Testis (tissue), 3 donors: ENCODE measurements around the gene TRIM72. TPM values are rescaled to one million over a fixed set of nuclear protein-coding genes. Genes with fewer than 3 reads are reported as not detected.
"Not testable (repeated sequence)": the region's sequence is repeated elsewhere in the genome, so short reads cannot be mapped to it uniquely, and the experiment has no call there.

Experiments
- DNase-seq: peaks from one replicate; pipeline ENCODE4 v3.0.0-alpha.2; 2019
- H3K27ac ChIP-seq, 2 donors: fragments of 200-600 bp; sonication (generic); one replicate each; pipeline ENCODE4 v1.5.1; 2019
- H3K27me3 ChIP-seq: fragments of 200-600 bp; sonication (generic); one replicate; pipeline ENCODE4 v1.5.1; 2019
- H3K36me3 ChIP-seq: fragments of 200-600 bp; sonication (generic); one replicate; pipeline ENCODE4 v1.5.1; 2017; ENCODE audit warnings: low read depth; ENCODE audit errors: missing control alignments
- H3K4me1 ChIP-seq: fragments of 200-600 bp; sonication (generic); one replicate; pipeline ENCODE4 v1.5.1; 2019
- H3K4me3 ChIP-seq, 2 donors: fragments of 200-600 bp; sonication (generic); one replicate each; pipeline ENCODE4 v1.5.1; 2017 to 2019
- H3K9me3 ChIP-seq: fragments of 200-600 bp; sonication (generic); one replicate; pipeline ENCODE4 v1.5.1; 2017
- POLR2A ChIP-seq: fragments of 450-650 bp; IDR thresholded peaks from one replicate; pipeline ENCODE4 v1.6.1; 2017; ENCODE audit warnings: antibody characterized with exemption, mild to moderate bottlenecking, moderate library complexity
- WGBS, 2 donors: methylation state at CpG; one replicate each; pipeline ENCODE4 v1.1.5; 2018; 5-methylcytosine and 5-hydroxymethylcytosine counted together
- intact Hi-C: fragments of 100-400 bp; cut with DNase I; formaldehyde crosslinking; loops from one replicate; pipeline ENCODE4 v1.15.1; 2023; ENCODE audit warnings: low total_unique reads
- polyA plus RNA-seq: library from polyadenylated mRNA; stranded (reverse); fragments of 350-450 nt; fragmentation: Illumina TruSeq; extraction: RNeasy Lipid Tissue Mini Kit (QIAGEN cat#74804); gene quantifications from one replicate; pipeline ENCODE4 v1.2.3, GENCODE V29; 2014; ENCODE audit warnings: low read depth, low replicate concordance; ENCODE audit not compliant: insufficient read depth
- small RNA-seq, 2 donors: library from RNA; depleted of rRNA; stranded (forward); fragments of <200 nt; gene quantifications; one replicate each; pipeline ENCODE3, GENCODE V24; 2016
- total RNA-seq, 2 donors: library from RNA; depleted of rRNA; stranded (reverse); fragments of >200 nt; gene quantifications; one replicate each; pipeline ENCODE4 v1.2.3, GENCODE V29; 2016
- TF ChIP-seq, protein P1 (sequence below), 3 experiments: fragments of 450-650 bp in 2 of 3; fragments of 200-600 bp in 1 of 3; sonication (generic) in 1 of 3; IDR thresholded peaks; one replicate each; pipeline ENCODE4 v1.5.1; 2016 to 2019; ENCODE audit warnings: antibody characterized with exemption in 3 of 3, mild to moderate bottlenecking in 2 of 3, moderate library complexity in 1 of 3

Gene TRIM72
- total and polyA plus RNA-seq, 3 donors from 2014 or later: 0.50 to 0.58 (median 0.55) TPM

DNA sequence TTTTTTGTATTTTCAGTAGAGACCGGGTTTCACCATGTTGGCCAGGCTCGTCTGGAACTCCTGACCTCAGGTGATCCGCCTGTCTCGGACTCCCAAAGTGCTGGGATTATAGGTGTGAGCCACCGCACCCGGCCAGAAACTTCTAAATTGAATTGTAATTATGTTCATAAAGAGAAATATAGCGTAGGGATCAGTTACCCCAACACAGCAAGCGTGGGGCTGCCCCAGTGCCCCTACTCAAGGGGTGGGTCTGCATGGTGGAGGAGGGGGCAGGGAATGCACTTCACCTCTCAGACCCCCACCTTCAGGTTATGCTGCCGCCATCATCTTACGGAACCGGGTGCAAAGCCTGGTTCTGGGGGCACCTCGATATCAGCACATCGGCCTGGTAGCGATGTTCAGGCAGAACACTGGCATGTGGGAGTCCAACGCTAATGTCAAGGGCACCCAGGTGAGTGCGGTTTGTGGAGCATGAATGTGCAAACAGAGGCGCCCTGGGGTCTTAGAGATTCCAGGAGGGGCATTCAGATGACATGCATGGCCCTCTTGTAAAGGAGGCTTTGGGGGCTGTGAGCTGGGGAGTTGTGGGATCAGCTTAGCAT lies 63.8 kb downstream of the TRIM72 start:
- no peaks in the 10 kb centered on the region for H3K36me3 ChIP-seq
- no peak overlapping the region for H3K27ac ChIP-seq
- no peaks in the 10 kb centered on the region for H3K27me3 ChIP-seq
- 93% methylated on average over 17 of the region's 17 CpGs for WGBS, 2 donors
- TF ChIP-seq POLR2A: no peak
- TF ChIP-seq, protein P1, sequence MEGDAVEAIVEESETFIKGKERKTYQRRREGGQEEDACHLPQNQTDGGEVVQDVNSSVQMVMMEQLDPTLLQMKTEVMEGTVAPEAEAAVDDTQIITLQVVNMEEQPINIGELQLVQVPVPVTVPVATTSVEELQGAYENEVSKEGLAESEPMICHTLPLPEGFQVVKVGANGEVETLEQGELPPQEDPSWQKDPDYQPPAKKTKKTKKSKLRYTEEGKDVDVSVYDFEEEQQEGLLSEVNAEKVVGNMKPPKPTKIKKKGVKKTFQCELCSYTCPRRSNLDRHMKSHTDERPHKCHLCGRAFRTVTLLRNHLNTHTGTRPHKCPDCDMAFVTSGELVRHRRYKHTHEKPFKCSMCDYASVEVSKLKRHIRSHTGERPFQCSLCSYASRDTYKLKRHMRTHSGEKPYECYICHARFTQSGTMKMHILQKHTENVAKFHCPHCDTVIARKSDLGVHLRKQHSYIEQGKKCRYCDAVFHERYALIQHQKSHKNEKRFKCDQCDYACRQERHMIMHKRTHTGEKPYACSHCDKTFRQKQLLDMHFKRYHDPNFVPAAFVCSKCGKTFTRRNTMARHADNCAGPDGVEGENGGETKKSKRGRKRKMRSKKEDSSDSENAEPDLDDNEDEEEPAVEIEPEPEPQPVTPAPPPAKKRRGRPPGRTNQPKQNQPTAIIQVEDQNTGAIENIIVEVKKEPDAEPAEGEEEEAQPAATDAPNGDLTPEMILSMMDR (IDR thresholded peaks at IDR 0.05): no peak
- no peaks in the 10 kb centered on the region for H3K9me3 ChIP-seq
- intact Hi-C loops: no loop called here
- H3K4me3 ChIP-seq: no peak overlapping the region
- no peak for DNase-seq
- no peaks in the 10 kb centered on the region for H3K4me1 ChIP-seq

DNA sequence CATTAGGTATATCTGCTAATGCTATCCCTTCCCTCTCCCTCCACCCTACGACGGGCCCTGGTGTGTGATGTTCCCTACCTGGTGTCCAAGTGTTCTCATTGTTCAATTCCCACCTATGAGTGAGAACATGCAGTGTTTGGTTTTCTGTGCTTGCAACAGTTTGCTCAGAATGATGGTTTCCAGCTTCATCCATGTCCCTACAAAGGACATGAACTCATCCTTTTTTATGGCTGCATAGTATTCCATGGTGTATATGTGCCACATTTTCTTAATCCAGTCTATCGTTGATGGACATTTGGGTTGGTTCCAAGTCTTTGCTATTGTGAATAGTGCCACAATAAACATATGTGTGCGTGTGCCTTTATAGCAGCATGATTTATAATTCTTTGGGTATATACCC lies 64.9 kb downstream of the TRIM72 start:
- H3K36me3 ChIP-seq, intact Hi-C loops, DNase-seq, H3K4me3 ChIP-seq, H3K4me1 ChIP-seq, H3K9me3 ChIP-seq, H3K27me3 ChIP-seq, H3K27ac ChIP-seq: not testable (repeated sequence)
- WGBS, 2 donors: 93 to 96% methylated on average over 4 of the region's 4 CpGs

Small RNA genes lying within 50 kb of the gene (small RNA-seq; reads per million reads assigned to genes)
- 0 to 0.37 reads per million in 2 donors for gene AC009088.4
- gene NDUFA3P6: 0 reads per million in 2 donors

Other genes with a start within 250 kb of the TRIM72 start
- gene HSD3B7, start 228.9 kb upstream of the TRIM72 start, total RNA-seq: 1 to 10 TPM; 5.7 to 7.4 TPM
- 8.9 TPM for gene HSD3B7, start 228.9 kb upstream of the TRIM72 start, polyA plus RNA-seq
- 1 to 10 TPM; 6.3 to 8.7 TPM for gene STX1B, start 203.5 kb upstream of the TRIM72 start, total RNA-seq
- 5.8 TPM for gene STX1B, start 203.5 kb upstream of the TRIM72 start, polyA plus RNA-seq
- 10 to 100 TPM; 50.9 to 56.9 TPM for gene STX4, start 180.6 kb upstream of the TRIM72 start, total RNA-seq
- gene STX4, start 180.6 kb upstream of the TRIM72 start, polyA plus RNA-seq: 37.1 TPM
- gene ZNF668, start 139.9 kb upstream of the TRIM72 start, total RNA-seq: 10 to 100 TPM; 17.2 to 20.2 TPM
- gene ZNF668, start 139.9 kb upstream of the TRIM72 start, polyA plus RNA-seq: 10.1 TPM
- 10 to 100 TPM; 68.9 to 74.0 TPM for gene ZNF646, start 139.7 kb upstream of the TRIM72 start, total RNA-seq
- 80.3 TPM for gene ZNF646, start 139.7 kb upstream of the TRIM72 start, polyA plus RNA-seq
- gene PRSS53, start 125.2 kb upstream of the TRIM72 start, total RNA-seq: 1 to 10 TPM; 2.7 to 6.1 TPM
- 1.1 TPM for gene PRSS53, start 125.2 kb upstream of the TRIM72 start, polyA plus RNA-seq
- gene VKORC1, start 119.3 kb upstream of the TRIM72 start, total RNA-seq: 100 to 1,000 TPM; 102 to 183 TPM
- gene VKORC1, start 119.3 kb upstream of the TRIM72 start, polyA plus RNA-seq: 102 TPM
- 10 to 100 TPM; 68.8 to 69.1 TPM for gene BCKDK, start 105.7 kb upstream of the TRIM72 start, total RNA-seq
- 34.5 TPM for gene BCKDK, start 105.7 kb upstream of the TRIM72 start, polyA plus RNA-seq
- gene KAT8, start 96.5 kb upstream of the TRIM72 start, total RNA-seq: 100 to 1,000 TPM in 1 of 2 donors, 10 to 100 TPM in 1; 96.9 to 111 TPM
- gene KAT8, start 96.5 kb upstream of the TRIM72 start, polyA plus RNA-seq: 86.0 TPM
- under 1 TPM; 0.74 to 0.79 TPM for gene PRSS8, start 78.4 kb upstream of the TRIM72 start, total RNA-seq
- 1.5 TPM for gene PRSS8, start 78.4 kb upstream of the TRIM72 start, polyA plus RNA-seq
- 1 to 10 TPM; 7.1 to 8.3 TPM for gene PRSS36, start 64.1 kb upstream of the TRIM72 start, total RNA-seq
- gene PRSS36, start 64.1 kb upstream of the TRIM72 start, polyA plus RNA-seq: 5.4 TPM
- gene FUS, start 34.0 kb upstream of the TRIM72 start, total RNA-seq: 100 to 1,000 TPM; 205 to 217 TPM
- gene FUS, start 34.0 kb upstream of the TRIM72 start, polyA plus RNA-seq: 423 TPM
- gene PYCARD, start 11.4 kb upstream of the TRIM72 start, total RNA-seq: 10 to 100 TPM in 1 of 2 donors, 1 to 10 TPM in 1; 2.6 to 11.1 TPM
- 8.7 TPM for gene PYCARD, start 11.4 kb upstream of the TRIM72 start, polyA plus RNA-seq
- not detected for gene PYDC1, start 3.0 kb downstream of the TRIM72 start, total RNA-seq
- not detected for gene PYDC1, start 3.0 kb downstream of the TRIM72 start, polyA plus RNA-seq
- gene ITGAM, start 45.9 kb downstream of the TRIM72 start, total RNA-seq: 1 to 10 TPM; 4.4 to 7.7 TPM
- gene ITGAM, start 45.9 kb downstream of the TRIM72 start, polyA plus RNA-seq: 7.1 TPM
- 1 to 10 TPM in 1 of 2 donors, under 1 TPM in 1; 0.63 to 2.8 TPM for gene ITGAX, start 141.1 kb downstream of the TRIM72 start, total RNA-seq
- gene ITGAX, start 141.1 kb downstream of the TRIM72 start, polyA plus RNA-seq: 3.4 TPM
- under 1 TPM in 1 of 2 donors, not detected in 1; 0.19 TPM for gene ITGAD, start 179.2 kb downstream of the TRIM72 start, total RNA-seq
- not detected for gene ITGAD, start 179.2 kb downstream of the TRIM72 start, polyA plus RNA-seq
- gene COX6A2, start 214.2 kb downstream of the TRIM72 start, total RNA-seq: 1 to 10 TPM in 1 of 2 donors, not detected in 1; 1.4 TPM
- 14.9 TPM for gene COX6A2, start 214.2 kb downstream of the TRIM72 start, polyA plus RNA-seq
- gene ZNF843, start 228.7 kb downstream of the TRIM72 start, total RNA-seq: 1 to 10 TPM; 2.4 to 3.7 TPM
- gene ZNF843, start 228.7 kb downstream of the TRIM72 start, polyA plus RNA-seq: 1.1 TPM
- gene ARMC5, start 245.4 kb downstream of the TRIM72 start, total RNA-seq: 10 to 100 TPM; 19.1 to 21.3 TPM
- 11.0 TPM for gene ARMC5, start 245.4 kb downstream of the TRIM72 start, polyA plus RNA-seq